NCI-H345 (cell line): ENCODE data around the gene HOXC12.

Experiments
- DNase-seq: peaks from one replicate; lab custom pipeline; 2025; lab: John Stamatoyannopoulos, UW

HOXC12 gene

DNA sequence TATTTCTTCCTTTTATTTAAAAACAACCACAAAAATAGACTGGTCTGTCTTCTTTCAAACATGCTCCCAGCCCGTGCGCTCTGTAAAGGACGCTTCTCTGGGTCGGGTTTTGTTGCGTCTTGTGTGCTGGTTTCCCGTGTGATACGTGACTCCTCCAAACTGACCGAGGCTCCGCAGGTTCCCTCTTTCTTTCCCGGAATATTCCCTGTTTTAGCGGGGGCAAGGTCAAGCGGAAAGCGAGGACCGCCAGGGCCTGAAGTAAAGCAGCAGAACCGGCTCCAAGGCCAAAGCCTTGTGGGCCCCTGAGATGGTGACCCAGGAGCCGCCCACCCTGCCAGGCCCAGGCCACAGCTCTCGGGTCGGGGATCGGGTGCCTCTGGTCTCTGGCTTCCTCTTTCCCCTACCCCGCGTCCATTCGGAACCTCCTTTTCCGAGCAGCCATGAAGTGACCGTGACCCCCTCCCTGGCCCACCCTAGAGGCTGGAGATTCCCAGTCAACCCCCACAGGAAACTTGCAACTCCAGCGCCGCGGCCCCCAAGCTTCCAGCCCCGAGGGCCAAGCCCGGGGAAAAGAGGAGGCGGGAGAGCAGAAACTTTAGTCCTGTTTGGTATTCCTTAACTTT is 29.4 kb downstream of the HOXC12 start:
- no peak for DNase-seq

DNA sequence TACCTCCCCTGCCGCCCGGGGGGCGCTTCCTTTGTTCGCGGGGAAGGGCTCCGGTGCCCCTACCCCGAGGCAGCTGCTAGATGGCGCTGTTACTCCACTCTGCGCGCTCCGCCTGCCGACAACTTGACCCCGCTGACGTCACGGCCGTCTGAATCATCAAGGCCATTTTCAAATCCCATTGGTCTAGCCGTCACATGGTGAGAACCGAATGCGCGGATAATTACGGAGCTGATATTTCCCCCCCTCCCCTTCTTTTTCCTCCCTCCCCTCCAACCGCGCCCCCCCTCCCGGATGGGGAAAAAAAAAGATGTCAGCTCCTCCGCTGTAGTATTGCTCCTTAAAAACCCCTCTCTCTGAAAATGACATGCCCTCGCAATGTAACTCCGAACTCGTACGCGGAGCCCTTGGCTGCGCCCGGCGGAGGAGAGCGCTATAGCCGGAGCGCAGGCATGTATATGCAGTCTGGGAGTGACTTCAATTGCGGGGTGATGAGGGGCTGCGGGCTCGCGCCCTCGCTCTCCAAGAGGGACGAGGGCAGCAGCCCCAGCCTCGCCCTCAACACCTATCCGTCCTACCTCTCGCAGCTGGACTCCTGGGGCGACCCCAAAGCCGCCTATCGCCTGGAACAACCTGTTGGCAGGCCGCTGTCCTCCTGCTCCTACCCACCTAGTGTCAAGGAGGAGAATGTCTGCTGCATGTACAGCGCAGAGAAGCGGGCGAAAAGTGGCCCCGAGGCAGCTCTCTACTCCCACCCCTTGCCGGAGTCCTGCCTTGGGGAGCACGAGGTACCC is 30.4 kb downstream of the HOXC12 start, which contains the start of gene HOXC10:
HOXC10 (plus strand) TSS at position 246 of the 791 bp plus-strand sequence; CDS start at position 360, 114 bp downstream.
- DNase-seq, result peak; percentile 54

DNA sequence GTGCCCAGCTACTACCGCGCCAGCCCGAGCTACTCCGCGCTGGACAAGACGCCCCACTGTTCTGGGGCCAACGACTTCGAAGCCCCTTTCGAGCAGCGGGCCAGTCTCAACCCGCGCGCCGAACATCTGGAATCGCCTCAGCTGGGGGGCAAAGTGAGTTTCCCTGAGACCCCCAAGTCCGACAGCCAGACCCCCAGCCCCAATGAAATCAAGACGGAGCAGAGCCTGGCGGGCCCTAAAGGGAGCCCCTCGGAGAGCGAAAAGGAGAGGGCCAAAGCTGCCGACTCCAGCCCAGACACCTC is 30.9 kb downstream of the HOXC12 start:
- no peak for DNase-seq

DNA sequence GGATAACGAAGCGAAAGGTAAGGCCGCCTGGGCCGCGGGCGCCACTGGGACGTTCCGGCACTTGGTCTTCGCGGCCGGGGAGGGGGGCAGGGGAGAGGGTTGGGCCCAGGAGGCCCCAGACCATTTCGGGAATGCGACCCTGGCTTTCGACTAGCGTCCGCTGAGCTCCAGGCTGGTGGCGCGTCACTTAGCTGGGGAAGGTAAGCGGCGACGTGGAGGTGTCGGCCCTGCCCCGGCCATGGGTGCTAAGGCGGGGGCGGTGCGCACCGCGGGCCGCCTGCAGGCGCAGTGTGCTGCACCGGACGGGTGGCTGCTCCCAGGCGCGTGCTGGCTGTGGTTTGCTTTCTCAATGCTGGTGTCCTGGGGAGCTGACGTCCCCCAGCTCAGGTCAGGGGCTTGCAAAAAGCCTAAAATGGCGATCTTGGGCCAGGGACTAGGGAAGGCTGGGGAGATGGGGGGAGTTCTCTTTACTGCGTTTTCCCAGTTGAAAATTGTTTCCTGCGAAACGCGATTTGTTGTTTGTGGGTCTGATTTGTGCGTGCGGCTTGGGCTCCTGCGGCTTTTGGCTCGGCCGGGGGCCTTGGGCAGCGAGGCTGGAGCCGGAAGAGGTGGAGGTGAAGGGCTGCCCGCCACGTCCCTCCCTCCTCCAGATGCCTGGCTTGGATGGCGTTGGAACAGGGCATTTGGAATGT is 31.4 kb downstream of the HOXC12 start:
- DNase-seq, result no peak

DNA sequence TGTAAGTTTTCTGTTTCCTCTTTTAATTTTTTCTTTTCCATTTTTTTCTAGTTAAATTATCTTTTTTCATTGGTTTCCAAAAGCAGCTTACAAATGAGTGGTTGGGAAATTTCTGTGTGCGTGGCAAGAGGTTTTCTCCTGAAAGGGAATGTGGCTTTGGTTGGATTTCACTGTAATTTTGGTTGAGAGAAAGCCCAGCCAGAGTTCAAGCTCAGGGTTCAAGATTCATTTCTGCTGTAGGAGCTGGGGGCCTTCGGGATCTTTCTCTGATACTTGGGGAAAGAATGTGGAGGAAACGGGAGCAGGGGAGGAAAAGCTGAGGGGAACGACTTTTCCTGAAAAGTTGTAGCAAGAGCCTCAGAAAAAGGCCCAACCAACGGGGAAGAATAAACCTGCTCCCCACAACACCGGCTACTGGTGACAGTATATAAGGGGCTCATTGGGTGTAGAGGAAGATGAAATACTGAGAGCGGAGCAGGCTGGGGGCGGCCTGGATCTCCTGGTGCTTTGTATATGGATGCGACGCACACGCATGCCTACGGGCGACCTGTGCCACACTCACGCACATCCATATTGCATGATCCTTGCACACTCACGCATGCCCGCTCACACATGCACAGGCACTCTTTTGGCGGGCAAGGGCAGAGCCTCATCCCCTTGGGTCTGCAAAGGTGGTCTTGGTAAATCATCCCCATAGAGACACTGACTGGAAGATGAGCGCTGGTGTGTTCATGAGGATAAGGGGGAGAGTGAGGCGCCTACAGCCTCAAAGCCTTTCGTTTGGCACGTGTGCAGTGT is 32.2 kb downstream of the HOXC12 start:
- DNase-seq, result no peak

DNA sequence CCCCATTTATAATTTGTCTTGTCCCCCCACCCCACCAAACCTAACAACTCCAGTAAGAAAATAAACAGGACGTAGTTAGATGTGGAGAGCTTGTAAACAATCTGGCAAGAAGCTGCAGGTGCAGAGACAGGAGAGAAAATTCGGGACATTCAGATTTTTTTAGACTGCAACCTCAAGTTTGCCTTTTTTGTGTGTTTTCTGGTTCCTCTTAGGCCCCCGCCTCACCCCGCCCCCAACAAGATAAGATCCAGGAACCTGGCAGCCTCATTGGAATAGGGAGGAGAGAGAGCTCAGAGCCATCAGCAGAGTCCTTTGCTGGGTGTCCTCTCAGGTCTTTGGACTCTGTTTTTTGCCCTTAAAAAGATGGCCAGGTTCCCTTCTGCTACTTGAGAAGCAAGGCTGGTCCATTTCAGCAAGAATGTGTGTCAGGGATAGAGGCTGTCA is 33.1 kb downstream of the HOXC12 start:
- no peak for DNase-seq

DNA sequence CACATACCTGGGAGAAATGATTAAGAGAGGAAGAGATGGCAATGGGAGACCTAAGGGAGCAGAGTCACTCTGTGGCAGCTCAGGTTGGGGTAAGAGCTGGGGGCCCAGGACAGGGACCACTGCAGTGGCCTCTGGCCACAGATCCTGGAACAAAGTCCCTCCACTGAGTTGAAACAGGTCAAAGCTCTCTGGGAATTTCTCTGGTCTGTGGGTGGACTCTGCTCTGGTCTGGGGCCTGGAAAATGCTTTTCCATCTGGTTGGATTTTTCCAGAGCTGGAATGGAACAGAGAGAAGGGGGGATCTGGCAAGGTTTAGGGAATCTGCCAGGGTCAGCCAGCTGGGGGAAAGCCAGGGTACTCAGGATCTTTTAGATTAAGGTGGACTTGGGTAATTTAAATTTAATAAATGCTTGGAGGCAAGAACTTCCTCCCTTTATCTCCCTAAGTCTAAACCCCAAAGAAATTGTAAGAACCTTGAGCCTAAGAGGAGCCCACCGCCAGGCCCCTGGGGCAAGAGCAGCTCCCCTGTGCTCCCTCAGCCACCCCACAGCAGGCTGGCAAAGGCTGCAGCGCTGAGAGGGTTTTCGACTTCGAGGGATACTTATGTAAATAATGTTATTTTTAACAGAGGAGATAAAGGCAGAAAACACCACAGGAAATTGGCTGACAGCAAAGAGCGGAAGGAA is 34.0 kb downstream of the HOXC12 start:
- no peak for DNase-seq

DNA sequence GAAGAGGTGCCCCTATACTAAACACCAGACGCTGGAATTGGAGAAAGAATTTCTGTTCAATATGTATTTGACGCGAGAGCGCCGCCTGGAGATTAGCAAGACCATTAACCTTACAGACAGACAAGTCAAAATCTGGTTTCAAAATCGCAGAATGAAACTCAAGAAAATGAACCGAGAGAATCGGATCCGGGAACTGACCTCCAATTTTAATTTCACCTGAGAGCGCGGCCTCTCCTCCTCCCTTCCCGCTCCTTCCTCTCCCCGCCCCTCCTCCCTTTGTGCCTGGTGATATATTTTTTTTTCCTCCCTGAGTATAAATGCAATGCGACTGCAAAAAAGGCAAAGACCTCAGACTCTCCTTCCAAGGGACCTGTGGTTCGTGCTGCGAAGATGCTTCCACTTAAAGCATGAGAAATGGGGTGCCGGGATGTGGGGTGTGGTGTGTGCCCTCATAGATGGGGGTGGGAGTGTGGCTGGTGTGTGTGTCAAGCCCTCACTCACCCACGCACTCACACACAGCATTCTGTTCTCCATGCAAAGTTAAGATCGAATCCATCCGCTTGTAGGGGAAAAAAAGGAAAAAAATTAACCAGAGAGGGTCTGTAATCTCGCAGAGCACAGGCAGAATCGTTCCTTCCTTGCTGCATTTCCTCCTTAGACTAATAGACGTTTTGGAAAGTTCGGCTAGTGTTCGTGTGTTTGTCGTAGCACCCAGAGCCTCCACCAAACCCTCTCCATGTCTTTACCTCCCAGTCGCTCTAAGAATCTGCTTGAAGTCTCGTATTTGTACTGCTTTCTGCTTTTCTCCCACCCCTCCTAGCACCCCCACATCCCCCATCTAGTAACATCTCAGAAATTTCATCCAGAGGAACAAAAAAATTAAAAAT is 34.8 kb downstream of the HOXC12 start:
- peak; percentile 42 for DNase-seq

DNA sequence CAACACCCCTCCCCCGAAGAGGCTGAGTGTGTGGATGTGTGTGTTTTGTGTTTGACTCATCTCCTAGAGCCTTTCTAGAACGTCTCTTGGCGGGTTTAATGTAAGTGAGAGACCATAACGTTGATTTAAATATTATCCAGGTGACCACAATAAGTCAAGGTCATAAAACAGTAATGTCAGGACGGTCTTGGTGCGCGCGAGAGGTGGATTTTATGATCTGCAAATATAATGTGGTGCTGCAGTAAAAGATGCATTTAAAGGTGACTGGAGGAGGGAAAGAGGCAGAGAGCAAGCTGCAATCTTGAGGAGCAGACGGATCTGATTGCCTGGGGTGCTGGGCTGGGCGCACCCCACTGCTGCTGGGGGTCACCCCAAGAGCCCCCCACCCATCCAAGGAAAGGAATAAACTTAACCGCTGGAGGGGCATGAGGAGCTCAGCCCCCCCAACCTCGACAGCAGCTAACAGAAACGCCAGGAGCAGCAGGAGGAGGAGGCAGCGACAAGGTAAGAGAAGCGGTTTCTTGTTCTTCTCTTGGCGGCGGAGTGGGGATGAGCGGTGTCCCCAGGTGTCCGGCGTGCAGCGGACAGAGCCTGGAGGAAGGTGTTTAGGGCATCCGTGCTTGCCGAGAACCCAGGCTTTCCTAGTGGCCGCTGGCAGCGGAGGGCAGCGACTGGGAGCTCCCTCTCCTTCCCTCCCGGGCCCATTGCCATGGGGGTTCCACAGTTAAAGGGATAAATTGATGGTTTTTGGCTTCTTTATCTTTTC is 35.8 kb downstream of the HOXC12 start:
- DNase-seq, result no peak

DNA sequence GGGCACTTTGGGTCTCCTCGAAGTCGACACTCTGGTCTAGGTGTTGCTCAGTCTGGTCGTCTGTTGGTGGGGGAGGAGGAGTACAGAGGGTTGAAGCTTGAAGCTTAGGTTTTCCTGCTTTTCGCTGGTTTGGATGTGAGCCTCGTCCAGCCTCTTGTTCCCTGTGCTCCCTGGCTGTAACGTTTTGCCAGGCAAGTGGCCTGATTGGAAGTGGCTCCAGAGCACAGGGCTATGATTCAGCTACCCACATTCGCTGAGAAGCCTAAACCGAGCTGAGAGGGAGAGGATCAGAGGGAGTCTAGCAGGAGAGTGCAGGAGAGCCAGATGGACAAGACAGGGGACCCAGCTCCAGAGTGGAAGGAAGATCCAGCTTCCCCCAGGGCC is 36.4 kb downstream of the HOXC12 start:
- DNase-seq, result no peak

DNA sequence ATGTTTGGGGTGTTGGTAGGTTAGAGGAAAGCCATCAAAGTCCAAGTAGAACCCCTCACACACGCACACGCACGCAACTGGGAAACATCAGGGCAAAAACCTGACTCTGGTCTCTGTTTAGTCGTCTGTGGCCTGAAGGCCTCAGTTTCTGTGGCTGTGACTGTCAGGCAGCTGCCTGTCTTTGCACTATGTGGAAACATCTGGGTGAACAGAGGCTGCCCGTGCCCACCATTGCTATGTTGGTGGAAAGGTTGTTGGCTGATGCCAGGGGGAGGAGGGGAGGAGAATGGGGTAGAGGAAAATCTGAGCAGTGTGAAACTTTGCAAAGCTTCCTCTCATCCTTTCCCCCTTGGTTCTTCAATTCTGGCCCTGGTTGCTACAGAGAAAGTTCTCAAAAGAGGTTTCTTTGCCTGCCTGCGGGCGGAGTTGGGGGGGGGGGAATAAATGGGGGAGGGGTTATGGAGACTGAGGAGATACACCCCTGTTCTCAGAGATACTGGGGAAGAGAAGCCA is 37.7 kb downstream of the HOXC12 start:
- no peak for DNase-seq

DNA sequence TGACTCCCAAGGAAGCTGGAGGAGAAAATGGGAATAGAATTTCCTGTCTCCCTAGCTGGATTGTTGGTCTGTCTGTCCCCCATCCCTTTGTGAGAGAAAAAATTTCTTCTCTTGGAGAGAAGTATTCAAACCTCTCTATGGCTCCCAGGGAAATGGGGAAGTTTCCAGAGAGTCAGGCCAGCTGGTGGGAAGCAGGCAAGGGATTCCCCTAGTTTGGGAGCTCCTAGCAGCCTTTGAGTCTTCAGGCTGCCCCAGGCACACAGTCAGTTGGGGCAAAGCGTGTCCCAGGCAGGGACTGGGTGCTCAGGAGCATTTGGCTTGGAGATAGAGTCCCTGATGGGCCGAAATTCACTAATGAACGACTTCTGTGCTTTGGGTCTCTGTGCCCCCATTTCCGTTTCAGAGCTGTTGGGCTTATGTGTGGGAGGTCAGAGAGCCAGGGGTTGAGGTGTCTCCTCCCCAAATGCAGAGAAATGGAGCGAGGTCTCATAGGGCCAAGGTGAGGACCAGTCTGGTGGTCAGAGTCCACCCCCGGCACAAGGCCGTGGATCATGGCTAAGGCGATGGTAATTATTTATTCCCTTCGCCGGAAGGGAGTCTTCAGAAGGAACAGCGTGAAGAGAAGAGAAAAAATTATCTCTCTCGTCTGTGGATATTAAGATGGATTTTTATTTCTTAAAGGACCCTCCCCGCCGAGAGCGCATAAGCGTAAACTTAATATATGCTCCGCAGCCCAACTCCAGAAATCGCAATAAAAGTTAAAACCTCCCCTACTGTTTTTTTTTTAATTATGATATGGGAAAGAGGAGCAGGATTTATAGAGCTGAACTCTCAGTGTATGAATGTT is 38.7 kb downstream of the HOXC12 start:
- no peak for DNase-seq

DNA sequence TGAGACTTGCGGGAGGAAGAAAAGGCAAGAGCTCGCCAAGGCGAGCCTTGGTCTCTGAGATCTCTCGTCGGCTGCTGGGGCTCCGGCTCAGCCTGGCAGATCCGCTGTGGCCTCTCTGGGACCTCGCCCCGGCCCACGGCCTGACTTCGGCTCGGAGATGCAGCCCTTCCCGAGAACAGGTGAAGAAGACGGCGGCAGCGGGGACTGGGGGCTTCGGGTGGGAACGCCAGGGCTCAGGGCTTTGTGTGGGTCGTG is 39.2 kb downstream of the HOXC12 start:
- no peak for DNase-seq

DNA sequence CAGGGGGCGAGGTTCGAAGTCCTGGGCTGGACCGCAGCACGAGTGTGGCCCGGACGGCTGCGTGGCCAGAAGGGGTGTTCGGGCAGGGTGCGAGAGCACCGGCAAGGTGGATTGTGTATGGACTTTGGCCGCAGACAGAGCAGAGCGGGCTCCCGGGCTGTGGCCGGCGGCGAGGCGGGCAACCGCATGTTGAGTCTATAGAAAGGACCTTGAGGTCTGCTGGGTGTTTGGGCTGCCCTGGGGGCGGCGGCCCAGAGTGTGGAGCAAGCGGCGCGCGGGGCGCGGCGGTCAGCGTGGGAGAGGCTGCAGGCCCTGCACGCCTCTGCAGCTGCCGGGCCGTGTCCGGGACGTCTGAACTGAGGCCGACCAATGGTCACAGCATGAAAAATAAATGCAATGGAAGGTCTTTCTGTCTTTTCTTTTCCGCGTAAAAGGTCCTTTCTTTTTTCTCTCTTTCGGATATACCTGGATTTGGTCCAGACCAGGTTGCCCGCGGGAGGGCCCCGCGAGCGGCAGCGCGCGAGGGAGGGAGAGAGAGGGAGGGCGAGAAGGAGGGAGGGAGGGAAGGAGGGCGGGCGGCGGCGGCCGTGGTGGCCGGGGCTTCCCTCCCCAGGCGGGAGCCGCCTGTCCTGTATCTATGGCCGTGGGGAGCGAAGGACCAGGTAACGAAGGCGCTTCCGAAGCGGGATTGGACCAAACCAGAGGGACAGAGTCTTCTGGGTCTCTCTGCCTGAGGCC is 39.7 kb downstream of the HOXC12 start:
- DNase-seq, result no peak

DNA sequence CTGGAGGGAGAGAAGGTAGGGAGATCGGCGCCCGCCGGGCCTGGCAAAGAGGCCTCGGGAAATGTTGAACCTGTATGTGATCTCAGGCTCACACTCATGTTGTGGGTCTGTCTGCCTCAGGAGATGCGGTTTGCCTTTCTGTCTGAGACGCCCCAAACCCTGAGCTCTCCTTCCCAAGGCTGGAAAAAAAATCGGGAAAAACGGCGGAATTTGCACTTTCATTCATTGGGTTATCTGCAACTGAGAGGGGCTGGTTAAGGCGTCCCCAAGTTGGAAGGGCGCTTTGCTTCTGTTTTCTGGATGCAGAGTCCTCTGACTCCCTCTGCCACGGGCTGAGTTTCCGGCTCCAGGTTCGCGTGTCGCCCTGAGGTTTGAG is 40.3 kb downstream of the HOXC12 start:
- no peak for DNase-seq

DNA sequence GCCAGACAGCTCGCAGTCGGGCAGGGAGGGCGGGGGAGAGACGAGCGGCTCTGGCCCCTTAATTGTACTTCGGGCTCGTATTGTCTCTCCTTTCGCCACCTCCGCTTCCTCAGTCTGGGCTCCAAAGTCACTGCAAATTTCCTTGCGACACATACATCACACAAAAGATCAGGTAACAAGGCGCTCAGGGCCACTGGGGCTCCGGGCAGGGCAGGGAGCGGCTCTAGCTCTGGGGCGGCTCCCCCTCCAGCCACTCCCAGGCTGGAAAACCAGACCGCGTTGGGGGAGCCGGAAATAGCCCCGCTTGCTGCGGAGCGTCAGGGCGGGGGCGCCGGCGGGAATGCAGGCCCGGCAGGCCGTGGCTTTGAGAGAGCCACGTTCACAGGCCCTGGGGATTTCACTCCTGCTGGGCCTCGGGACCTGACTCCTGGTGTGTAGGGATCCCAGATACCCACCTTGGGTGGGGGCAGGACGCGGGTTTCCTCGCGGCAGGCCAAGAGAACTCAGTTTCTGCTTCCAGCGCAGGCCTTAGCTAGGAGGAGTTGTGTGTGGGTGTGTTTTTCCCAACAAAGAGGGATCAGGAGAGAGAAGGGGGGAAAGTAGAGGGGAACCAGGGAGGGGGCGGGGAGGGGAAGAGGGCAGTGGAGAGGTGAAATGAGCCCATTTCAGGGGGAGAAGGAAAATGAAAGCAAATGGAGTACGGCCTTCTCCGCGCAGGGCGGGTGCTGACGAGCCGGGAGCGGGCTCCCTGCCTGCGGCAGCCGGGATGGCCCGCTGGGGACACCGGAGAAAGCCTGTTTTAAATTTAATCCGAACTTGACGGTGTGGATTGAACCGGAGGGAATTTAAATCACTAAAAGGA is 40.9 kb downstream of the HOXC12 start:
- DNase-seq, result no peak
